H1 (cell line): ENCODE measurements around the gene GPR160.

Experiments used
- CBX8 ChIP-seq: fragments of 300-800, 300-1000 bp; sonication (generic); IDR thresholded peaks from 2 replicates; pipeline ENCODE4 v1.7.1; 2016; ENCODE audit warnings: low read depth, low read length, borderline replicate concordance
- CEBPB ChIP-seq: IDR thresholded peaks from 2 replicates; pipeline ENCODE4 v1.6.1; 2012; ENCODE audit warnings: low read depth, low read length
- CREB1 ChIP-seq: IDR thresholded peaks from 2 replicates; pipeline ENCODE4 v1.6.1; 2012; ENCODE audit warnings: inconsistent platforms
- EP300 ChIP-seq, 2 experiments: IDR thresholded peaks; 1 replicate in 1 of 2; 2 replicates in 1 of 2; pipeline ENCODE4 v1.6.1; 2011 to 2012; ENCODE audit warnings: low read depth in 2 of 2, low read length in 2 of 2, mild to moderate bottlenecking in 2 of 2, borderline replicate concordance in 1 of 2, inconsistent platforms in 1 of 2, moderate library complexity in 1 of 2
- HDAC2 ChIP-seq, 2 experiments: fragments of 300-600 bp in 1 of 2; sonication (generic) in 1 of 2; IDR thresholded peaks; 2 replicates each; pipeline ENCODE4 v1.6.1; 2011 to 2012; ENCODE audit warnings: low read depth in 2 of 2, low read length in 2 of 2, mild to moderate bottlenecking in 2 of 2, moderate library complexity in 2 of 2, borderline replicate concordance in 1 of 2, inconsistent platforms in 1 of 2
- KDM1A ChIP-seq: fragments of 200-600, 300-600 bp; sonication (generic); IDR thresholded peaks from 2 replicates; pipeline ENCODE4 v1.7.1; 2016; ENCODE audit warnings: mild to moderate bottlenecking, low read length, borderline replicate concordance
- MAX ChIP-seq: IDR thresholded peaks from 2 replicates; pipeline ENCODE4 v1.6.1; 2012; ENCODE audit warnings: inconsistent platforms
- POLR2A ChIP-seq, 2 experiments: IDR thresholded peaks; 1 replicate in 1 of 2; 2 replicates in 1 of 2; pipeline ENCODE4 v1.6.1; 2011; ENCODE audit warnings: low read depth in 2 of 2, low read length in 2 of 2, mild to moderate bottlenecking in 2 of 2; ENCODE audit errors: control extremely low read depth in 1 of 2
- RAD21 ChIP-seq, 2 experiments: IDR thresholded peaks in 1 of 2; conservative IDR thresholded peaks in 1 of 2; 2 replicates each; pipeline ENCODE4 v1.6.1; 2011; ENCODE audit warnings: low read depth in 2 of 2, low read length in 2 of 2, improper control_type of control experiment in 1 of 2, inconsistent platforms in 1 of 2, mild to moderate bottlenecking in 1 of 2, moderate library complexity in 1 of 2
- RFX5 ChIP-seq: IDR thresholded peaks from 2 replicates; pipeline ENCODE4 v1.6.1; 2011; ENCODE audit warnings: low read depth, low read length, improper control_type of control experiment, borderline replicate concordance
- SIX5 ChIP-seq: IDR thresholded peaks from 2 replicates; pipeline ENCODE4 v1.6.1; 2011; ENCODE audit warnings: mild to moderate bottlenecking, low read depth, low read length
- TBP ChIP-seq: IDR thresholded peaks from 2 replicates; pipeline ENCODE4 v1.6.1; 2011; ENCODE audit warnings: low read depth, low read length, improper control_type of control experiment
- TF ChIP-seq, protein P1 (sequence below), 3 experiments: IDR thresholded peaks; 1 replicate in 2 of 3; 2 replicates in 1 of 3; pipeline versions ENCODE4 v1.5.1 to v1.6.1; 2011; ENCODE audit warnings: low read length in 3 of 3, mild to moderate bottlenecking in 3 of 3, inconsistent platforms in 2 of 3, low read depth in 1 of 3, moderate library complexity in 1 of 3; ENCODE audit not compliant: insufficient read depth in 1 of 3; ENCODE audit errors: control extremely low read depth in 1 of 3

DNA sequence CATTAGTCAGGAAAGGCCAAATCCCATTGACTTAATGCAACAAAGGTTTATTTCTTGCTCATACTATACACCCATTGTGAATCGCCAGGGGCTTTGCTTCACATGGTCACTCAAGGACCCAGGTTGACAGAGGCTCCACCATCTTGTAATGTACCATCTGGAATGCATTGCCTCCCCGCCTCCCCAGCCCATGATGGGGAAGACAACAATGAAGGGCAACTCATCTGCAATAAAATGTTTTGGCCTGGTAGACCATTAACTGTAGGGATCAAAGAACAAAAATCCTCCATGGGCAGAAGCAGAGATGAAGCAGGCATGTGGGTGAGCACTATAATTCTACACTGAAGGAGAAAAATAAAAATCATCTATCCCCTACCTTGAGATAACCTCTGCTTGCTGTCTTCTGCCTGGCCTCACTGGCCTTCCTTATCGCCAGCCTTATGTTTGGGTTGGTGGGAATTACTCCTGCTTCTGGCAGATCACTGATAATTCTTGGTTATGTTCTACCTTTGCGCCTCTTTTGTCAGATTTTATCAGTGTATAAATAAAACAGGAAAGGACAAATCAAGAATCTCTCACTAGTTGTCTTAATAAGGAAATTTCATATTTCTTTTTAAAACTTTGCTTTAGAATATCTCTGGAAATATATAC lies 37.8 kb downstream of the GPR160 start:
- TF ChIP-seq, protein P1, sequence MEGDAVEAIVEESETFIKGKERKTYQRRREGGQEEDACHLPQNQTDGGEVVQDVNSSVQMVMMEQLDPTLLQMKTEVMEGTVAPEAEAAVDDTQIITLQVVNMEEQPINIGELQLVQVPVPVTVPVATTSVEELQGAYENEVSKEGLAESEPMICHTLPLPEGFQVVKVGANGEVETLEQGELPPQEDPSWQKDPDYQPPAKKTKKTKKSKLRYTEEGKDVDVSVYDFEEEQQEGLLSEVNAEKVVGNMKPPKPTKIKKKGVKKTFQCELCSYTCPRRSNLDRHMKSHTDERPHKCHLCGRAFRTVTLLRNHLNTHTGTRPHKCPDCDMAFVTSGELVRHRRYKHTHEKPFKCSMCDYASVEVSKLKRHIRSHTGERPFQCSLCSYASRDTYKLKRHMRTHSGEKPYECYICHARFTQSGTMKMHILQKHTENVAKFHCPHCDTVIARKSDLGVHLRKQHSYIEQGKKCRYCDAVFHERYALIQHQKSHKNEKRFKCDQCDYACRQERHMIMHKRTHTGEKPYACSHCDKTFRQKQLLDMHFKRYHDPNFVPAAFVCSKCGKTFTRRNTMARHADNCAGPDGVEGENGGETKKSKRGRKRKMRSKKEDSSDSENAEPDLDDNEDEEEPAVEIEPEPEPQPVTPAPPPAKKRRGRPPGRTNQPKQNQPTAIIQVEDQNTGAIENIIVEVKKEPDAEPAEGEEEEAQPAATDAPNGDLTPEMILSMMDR (IDR thresholded peaks at IDR 0.05; ENCODE audit: control extremely low read depth in 1 of 3, insufficient read depth in 1 of 3, low read depth in 1 of 3, low read length in 3 of 3): no peak
- TF ChIP-seq RAD21 (IDR thresholded peaks at IDR 0.05 in 1 of 2, conservative IDR thresholded peaks at IDR 0.05 in 1 of 2; ENCODE audit: low read depth in 2 of 2, low read length in 2 of 2): no peak
- TF ChIP-seq POLR2A (IDR thresholded peaks at IDR 0.05; ENCODE audit: control extremely low read depth in 1 of 2, low read depth in 2 of 2, low read length in 2 of 2): no peak
- no peak for TF ChIP-seq MAX
- no peak for TF ChIP-seq SIX5
- TF ChIP-seq CBX8: no peak
- TF ChIP-seq HDAC2 (IDR thresholded peaks at IDR 0.05; ENCODE audit: borderline replicate concordance in 1 of 2, low read depth in 2 of 2, low read length in 2 of 2): no peak
- no peak for TF ChIP-seq CREB1
- TF ChIP-seq KDM1A: no peak
- no peak for TF ChIP-seq RFX5
- no peak for TF ChIP-seq EP300 (IDR thresholded peaks at IDR 0.05; ENCODE audit: borderline replicate concordance in 1 of 2, low read depth in 2 of 2, low read length in 2 of 2)
- TF ChIP-seq TBP: no peak
- TF ChIP-seq CEBPB: no peak
